Measurements from ENCODE around the gene NEAT1. TPM values are rescaled to one million over a fixed set of nuclear protein-coding genes. Genes with fewer than 3 reads are reported as not detected.

NEAT1 gene
- 4.4 and 12.4 TPM in 2 replicates for total RNA-seq (2014; rRNA removed; shearing (Covaris generic))

DNA sequence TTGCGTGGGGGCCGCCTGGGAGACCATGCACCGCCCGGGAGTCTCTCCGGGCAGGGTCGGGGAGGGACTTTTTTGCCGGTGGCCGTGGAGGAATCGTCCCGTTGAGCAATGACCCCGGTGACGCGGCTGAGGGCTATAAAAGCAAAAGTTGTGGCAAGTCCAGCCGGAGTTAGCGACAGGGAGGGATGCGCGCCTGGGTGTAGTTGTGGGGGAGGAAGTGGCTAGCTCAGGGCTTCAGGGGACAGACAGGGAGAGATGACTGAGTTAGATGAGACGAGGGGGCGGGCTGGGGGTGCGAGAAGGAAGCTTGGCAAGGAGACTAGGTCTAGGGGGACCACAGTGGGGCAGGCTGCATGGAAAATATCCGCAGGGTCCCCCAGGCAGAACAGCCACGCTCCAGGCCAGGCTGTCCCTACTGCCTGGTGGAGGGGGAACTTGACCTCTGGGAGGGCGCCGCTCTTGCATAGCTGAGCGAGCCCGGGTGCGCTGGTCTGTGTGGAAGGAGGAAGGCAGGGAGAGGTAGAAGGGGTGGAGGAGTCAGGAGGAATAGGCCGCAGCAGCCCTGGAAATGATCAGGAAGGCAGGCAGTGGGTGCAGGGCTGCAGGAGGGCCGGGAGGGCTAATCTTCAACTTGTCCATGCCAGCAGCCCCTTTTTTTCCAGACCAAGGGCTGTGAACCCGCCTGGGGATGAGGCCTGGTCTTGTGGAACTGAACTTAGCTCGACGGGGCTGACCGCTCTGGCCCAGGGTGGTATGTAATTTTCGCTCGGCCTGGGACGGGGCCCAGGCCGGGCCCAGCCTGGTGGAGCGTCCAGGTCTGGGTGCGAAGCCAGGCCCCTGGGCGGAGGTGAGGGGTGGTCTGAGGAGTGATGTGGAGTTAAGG, at the start of gene NEAT1:
Gene NEAT1 (plus strand): TSS at position 166 of the 883 bp plus-strand sequence.
- in situ Hi-C loops (cut with HindIII; ENCODE audit: low sequenced_read_pairs) = no loop called here
- peak; percentile 83 for DNase-seq (ENCODE audit: low spot score)

- no peak for DNase-seq (ENCODE audit: low spot score)
- in situ Hi-C loops (cut with HindIII; ENCODE audit: low sequenced_read_pairs) = loop anchor here (25.0 kb wide), 1 partner anchor 138 kb away; no protein-coding TSS in a partner anchor
Observed at GRCh38 chr11:65373839-65374580, 48.6 kb upstream of the NEAT1 start.

DNA sequence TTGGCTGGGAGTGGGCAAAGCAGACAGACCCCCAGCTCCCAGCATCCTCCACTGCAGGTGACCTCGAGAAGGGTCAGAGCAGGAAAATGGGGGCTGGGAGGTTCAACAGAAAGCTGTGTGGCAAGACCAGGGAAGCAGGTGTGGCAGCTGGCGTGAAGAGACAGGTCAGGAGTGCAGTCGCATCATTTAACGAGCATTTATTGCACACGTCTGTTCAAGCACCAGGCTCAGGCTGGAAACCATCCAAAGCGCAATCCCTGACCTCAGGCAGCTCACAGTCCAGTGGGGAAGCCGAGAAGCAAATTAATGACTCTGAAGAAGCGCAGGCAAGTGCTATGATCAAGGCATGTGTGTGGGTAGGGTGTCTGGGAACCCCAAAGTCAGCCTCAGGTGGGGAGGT, 47.6 kb upstream of the NEAT1 start:
- DNase-seq (ENCODE audit: low spot score) = no peak
- in situ Hi-C loops (cut with HindIII; ENCODE audit: low sequenced_read_pairs) = no loop called here

DNA sequence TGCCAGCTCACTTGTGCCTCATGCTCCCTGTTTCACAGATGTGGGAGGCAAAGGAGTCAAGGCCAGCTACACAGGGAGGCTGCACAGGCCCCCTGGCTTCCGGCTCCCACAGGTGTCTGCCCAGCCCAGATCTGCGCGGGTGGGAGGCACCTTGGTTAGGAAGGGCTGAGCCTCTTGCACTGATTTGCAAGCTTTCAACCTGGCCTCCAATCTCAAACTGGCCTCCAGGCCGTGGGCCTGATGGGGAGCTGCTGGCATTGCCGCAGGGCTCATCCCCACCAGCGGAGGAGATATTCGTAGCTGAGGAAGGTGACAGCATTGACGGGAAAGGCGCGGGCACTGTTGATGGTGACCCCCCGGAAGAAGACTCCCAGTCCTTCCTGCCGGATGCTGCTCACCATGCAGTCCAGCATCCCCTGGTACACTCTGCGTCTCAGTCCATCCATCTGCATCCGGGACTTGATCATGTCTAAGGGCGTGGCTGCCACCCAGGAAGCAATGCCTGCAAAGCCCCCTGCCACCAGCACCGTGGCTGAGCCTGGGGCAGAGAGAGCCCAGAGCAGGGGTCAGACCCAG, 46.4 kb upstream of the NEAT1 start:
- in situ Hi-C loops (cut with HindIII; ENCODE audit: low sequenced_read_pairs) = no loop called here
- no peak for DNase-seq (ENCODE audit: low spot score)

GRCh38 chr11:65377036-65377435, 45.6 kb upstream of the NEAT1 start:
- no peak for DNase-seq (ENCODE audit: low spot score)
- in situ Hi-C loops (cut with HindIII; ENCODE audit: low sequenced_read_pairs) = no loop called here

DNA sequence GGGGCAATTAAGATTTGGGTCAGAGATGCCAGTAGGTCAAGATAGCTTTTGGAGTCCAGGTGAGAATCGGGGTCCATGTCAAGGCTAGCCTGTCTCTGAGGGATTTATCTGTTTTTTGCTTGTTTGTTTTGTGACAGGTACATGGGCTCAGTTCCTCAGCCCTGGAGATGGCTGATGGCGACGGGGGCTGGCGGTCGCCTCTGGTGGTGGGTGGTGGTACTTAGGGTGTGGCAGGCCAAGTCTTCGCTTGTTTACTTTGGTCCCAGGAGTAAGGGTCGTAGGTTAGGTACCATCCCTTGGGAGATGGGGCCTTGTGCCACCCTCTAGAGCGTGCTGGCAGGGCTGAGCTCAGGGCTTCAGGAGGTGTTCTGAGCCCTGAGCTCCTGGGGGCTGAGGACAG, 44.8 kb upstream of the NEAT1 start:
- in situ Hi-C loops (cut with HindIII; ENCODE audit: low sequenced_read_pairs) = no loop called here
- no peak for DNase-seq (ENCODE audit: low spot score)

GRCh38 chr11:65378208-65378927, 44.2 kb upstream of the NEAT1 start:
- no peak for DNase-seq (ENCODE audit: low spot score)
- in situ Hi-C loops (cut with HindIII; ENCODE audit: low sequenced_read_pairs) = no loop called here

DNA sequence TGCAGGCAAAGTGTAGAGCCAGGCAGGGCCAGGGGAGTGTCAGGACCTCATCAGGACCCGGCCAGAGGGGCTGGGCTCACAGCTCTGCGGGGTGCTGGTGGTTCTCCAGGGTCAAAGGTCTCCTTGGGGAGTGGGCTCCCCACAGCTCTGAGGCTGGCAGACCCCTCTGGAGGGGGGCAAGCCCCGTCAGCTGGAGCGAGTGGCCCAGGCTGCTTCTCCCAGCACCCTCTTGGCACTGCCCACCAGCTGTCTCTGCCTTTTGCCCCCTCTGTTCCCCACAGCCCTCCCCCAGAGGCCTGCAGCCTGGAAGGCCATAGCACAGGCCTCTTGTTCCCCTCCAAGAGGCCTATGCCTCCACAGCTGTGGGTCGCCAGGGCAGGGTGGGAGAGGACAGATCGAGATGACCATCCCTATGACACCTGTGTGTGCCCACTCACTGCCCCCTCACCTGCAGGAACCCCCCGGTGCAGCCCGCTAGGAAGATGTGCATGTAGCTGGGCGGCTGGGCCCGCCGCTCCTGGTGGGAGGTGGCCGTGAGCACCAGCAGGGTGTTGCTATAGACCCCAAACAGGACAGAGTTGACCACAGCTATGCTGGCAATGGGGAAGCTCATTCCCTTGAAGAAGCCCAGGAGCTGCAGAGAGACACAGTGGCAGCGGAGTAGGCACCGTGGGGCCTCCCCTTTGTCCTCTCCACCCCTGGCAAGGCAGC, 43.5 kb upstream of the NEAT1 start:
- in situ Hi-C loops (cut with HindIII; ENCODE audit: low sequenced_read_pairs) = no loop called here
- DNase-seq (ENCODE audit: low spot score) = no peak

DNA sequence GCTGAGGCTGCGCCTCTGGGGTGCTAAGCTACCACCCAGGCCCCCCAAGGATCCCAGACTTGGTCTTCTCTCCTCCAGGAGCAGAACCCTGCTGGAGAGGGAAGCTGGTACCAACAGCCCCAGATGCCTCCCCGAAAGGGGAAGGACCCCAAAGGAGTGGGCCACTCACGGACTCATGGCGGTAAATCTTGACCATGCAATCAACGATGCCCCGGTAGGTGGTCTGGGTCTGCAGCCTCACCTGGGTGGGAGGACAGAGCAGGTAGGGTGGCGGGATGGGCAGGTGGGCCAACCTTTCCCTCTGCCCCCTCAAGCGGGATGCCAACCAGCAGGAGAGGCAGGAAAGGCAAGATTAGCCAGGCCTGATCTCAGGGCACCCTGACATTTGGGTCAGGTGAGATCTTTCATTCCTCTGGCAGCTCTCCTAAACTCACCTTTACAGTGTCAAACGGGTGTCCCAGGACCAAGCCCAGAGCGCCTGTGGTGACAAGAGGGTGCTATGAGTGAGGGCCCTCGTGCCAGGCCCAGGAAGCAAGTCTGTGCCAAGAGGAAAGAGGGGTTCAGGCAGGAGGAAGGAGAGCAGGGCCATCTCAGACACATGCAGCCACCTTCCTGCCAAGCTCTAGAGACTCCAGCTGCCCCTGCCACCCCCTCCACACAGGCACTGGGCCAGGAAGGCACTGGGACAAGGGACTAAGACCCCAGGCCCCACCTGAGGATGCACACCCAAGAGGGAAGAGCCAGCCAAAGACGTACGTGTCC, 42.7 kb upstream of the NEAT1 start:
- in situ Hi-C loops (cut with HindIII; ENCODE audit: low sequenced_read_pairs) = no loop called here
- no peak for DNase-seq (ENCODE audit: low spot score)

DNA sequence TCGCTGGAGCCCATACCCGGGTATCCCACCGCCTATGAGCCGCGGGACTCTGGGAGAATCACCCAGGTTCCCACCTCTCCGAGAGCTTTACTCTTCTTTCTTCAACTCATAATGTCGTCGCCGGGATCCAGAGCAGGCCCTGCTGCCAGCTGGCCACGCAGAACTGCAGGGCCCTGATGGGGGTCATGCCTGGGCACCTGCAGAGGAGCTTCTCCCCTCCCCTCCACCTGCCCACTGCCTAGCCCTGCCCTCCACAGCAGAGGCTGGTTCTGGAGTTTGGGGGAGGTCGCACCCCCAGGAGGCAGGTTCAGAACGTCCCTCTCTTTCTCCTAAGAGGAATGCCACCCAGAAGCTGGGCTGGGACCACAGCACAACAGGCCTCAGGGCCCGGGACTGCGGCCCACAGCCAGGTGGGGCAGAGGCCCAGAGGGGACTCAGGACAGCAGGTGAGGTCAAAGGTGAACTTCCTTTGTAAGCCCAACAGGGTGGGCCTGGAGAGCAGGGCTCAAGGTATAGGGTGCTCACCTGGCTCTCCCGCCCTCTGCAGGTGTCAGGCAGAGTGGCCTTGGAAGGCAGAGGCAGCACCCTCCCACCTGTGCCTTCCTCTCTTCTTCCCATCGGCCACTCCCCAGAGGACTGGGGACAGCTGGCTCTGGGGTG, 42.0 kb upstream of the NEAT1 start:
- no peak for DNase-seq (ENCODE audit: low spot score)
- in situ Hi-C loops (cut with HindIII; ENCODE audit: low sequenced_read_pairs) = no loop called here

GRCh38 chr11:65381716-65382032, 40.9 kb upstream of the NEAT1 start:
- DNase-seq (ENCODE audit: low spot score) = peak; percentile 54
- in situ Hi-C loops (cut with HindIII; ENCODE audit: low sequenced_read_pairs) = no loop called here

- in situ Hi-C loops (cut with HindIII; ENCODE audit: low sequenced_read_pairs) = no loop called here
- peak; percentile 71 for DNase-seq (ENCODE audit: low spot score)
Observed at GRCh38 chr11:65382033-65382803, 40.4 kb upstream of the NEAT1 start, which contains the start of gene SLC25A45. SLC25A45 (minus strand) TSS chr11:65382646; CDS start chr11:65381951, 695 bp downstream.

DNA sequence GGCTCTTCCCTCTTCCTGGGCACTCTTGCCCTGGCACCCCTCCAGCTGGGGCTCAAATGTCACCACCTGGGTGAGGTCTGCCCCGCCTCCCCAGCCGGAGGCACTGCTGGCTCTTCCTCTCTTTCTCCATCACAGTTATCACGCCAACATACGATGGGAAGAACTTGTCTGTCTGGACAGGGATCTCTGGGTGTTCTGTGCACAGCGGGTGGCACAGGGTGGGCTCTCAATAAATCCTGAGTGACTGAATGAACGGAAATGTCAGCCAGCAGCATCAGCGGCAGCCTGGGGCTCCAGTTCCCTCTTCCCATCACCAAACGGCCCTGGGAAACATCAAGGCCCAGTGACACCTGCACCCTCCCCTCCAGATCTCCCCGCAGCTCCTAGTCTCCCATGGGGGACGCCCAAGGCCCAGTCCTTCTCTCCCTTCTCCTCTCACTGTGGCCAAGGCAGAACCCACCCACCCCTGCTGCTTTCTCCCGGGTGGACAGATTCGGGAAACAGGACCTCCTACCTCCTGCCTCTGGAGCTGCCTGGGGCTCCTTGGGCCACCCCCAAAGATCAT, 39.7 kb upstream of the NEAT1 start:
- in situ Hi-C loops (cut with HindIII; ENCODE audit: low sequenced_read_pairs) = no loop called here
- DNase-seq (ENCODE audit: low spot score) = no peak

DNA sequence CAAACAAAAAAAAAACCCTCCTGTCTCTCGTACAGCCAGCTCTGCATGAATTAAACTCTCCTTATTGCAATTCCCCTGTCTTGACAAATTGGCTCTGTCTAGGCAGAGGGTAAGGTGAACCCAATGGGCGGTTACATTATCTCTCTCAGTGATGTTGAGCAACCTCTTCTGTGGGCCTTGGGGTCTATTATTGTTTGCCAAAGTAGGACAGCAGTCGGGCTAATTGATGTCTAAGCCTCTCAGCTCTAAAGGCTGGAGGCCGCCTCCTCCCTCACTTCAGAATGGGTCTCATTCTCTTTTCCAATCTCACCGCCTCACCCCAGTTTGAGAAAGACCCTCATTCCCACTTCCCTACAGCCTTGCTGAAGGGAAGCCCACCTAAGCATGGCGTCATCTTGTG, 38.8 kb upstream of the NEAT1 start:
- DNase-seq (ENCODE audit: low spot score) = no peak
- in situ Hi-C loops (cut with HindIII; ENCODE audit: low sequenced_read_pairs) = no loop called here

DNA sequence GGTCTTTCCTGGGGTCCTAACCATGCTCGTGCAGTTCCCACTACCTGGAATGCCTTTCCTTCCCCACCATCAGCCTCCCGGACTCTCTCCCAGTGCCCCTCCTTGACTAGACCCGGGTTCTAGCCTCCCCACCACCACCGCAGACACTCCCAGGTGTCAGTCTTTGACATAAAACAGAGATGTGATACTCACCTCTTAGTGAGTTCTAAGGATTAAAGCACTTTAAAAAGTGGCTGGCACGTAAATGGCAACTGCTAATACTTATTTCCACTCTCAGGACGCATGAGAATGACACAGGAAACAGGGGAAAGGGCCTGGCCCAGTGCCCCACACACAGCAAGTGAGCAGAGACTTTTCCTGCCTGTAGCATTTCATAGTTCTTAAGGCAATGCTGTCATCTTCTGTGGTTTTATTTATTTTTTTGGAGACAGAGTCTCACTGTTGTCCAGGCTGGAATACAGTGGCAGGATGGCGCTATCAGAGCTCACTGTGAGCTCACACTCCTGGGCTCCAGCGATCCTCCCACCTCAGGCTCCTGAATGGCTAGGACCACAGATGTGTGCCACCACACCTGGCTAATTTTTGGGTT, 38.2 kb upstream of the NEAT1 start:
- in situ Hi-C loops (cut with HindIII; ENCODE audit: low sequenced_read_pairs) = no loop called here
- no peak for DNase-seq (ENCODE audit: low spot score)

All from G401 (cell line).